ENCODE data around the gene USP13. TPM values are rescaled to one million over a fixed set of nuclear protein-coding genes. Genes with fewer than 3 reads are reported as not detected.

USP13 gene
- total RNA-seq, 2 donors from 2014 or later: 12.1 to 13.6 TPM

GRCh38 chr3:179822296-179822695, 169.5 kb downstream of the USP13 start:
- no peak for DNase-seq (ENCODE audit: low spot score)
- intact Hi-C loops (cut with DNase I): no loop called here

DNA sequence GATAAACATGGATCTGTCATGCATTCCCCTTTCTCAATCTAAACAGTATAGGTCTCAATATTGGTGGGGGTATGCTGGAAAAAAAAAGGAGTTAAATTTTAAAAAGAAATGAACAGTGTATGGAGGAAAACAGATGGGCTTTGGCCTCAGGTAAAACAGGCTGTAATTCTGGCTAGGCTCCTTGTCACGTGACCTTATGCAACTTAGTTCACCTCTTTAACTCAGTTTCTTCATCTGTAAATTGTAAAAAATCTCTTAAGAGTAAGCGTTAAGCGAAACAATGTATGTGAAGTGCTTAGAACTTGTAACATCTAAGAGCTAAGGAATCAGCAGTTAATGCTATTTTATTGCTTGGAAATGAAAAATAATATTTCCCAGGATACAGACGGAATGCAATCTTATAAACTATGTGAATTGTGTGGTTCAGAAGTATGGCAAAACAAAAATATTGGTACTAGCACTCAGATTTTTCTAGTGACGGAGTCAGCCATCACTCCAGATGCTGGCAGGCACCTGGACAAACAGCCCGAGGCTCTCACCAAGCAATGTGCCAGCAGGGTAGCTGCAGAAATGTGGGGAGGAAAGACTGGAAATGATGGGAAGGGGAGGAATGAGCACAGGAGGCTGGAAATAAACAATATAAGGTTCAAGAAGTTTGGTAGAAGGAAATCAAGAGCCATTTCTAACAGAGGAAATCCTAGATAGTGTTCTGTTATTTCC, 172.8 kb downstream of the USP13 start:
- intact Hi-C loops (cut with DNase I): no loop called here
- no peak for DNase-seq (ENCODE audit: low spot score)

- intact Hi-C loops (cut with DNase I): no loop called here
- no peak for DNase-seq (ENCODE audit: low spot score)
Measured at GRCh38 chr3:179826247-179826637, 173.4 kb downstream of the USP13 start.

DNA sequence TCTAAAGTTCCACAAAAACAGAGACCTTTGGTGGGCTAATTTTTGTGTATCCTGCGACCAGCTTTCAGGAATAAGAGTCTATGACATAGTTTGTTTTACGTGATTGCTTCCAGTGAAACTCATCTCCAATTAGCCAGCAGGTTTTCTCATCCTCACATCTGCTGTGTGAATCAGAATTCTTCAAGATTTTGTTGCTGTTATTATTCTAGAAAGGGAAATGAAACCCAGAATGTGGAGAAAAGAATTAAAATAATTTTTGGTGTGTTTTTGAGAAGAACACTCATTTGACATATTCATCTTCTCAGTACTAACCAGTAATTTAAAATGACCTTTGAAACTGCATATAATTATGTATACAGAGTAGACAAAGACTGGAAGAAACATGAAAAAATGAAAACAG, 175.9 kb downstream of the USP13 start:
- intact Hi-C loops (cut with DNase I): no loop called here
- DNase-seq (ENCODE audit: low spot score): no peak

- intact Hi-C loops (cut with DNase I): no loop called here
- DNase-seq (ENCODE audit: low spot score): no peak
Measured at GRCh38 chr3:179829401-179829800, 176.6 kb downstream of the USP13 start.

DNA sequence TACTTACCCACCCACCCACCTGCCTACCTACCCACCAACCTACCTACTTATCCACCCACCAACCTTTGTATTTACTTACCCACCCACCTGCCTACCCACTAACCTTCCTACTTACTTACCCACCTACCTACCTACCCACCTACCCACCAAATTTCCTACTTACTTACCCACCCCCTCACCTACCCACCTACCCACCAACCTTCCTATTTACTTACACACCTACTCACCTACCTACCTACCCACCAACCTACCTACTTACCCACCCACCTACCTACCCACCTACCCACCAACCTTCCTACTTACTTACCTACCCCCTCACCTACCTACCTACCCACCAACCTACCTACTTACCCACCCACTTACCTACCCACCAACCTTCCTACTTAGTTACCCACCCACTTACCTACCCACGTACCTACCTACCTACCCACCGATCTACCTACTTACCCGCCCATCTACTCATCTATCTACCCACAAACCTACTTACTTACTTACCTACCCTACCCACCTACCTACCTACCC, 179.6 kb downstream of the USP13 start:
- intact Hi-C loops (cut with DNase I): no loop called here
- no peak for DNase-seq (ENCODE audit: low spot score)

GRCh38 chr3:179833294-179833693, 180.5 kb downstream of the USP13 start:
- intact Hi-C loops (cut with DNase I): no loop called here
- no peak for DNase-seq (ENCODE audit: low spot score)

DNA sequence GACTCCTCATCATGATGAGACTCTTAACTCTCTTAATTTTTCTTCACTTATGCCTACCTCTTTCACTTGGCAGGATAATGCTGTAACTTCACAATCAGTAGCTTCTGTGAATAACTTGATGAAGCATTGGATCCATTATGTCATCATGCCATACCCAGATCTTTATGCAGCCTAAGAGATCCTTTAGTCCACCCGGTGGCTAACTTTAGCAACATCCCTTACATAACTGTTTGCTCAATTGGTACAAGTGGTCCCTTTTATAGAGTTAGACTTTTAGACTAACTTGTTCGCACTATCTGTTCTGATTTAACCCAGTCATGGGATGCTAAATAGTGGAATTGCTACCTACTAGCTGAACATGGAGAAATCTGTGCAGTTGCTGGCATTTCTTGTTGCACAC, 184.5 kb downstream of the USP13 start:
- intact Hi-C loops (cut with DNase I): no loop called here
- no peak for DNase-seq (ENCODE audit: low spot score)

Other genes starting within 250 kb of the USP13 start
- gene GNB4, start 201.6 kb upstream of the USP13 start, total RNA-seq: 10 to 100 TPM; 59.0 to 66.6 TPM
- 10 to 100 TPM; 27.0 to 28.9 TPM for gene ACTL6A, start 90.1 kb upstream of the USP13 start, total RNA-seq
- 10 to 100 TPM; 29.0 to 33.7 TPM for gene MRPL47, start 48.4 kb upstream of the USP13 start, total RNA-seq
- 10 to 100 TPM; 54.6 to 82.9 TPM for gene NDUFB5, start 48.2 kb upstream of the USP13 start, total RNA-seq